Measurements from ENCODE around the gene LCNL1. TPM values are rescaled to one million over a fixed set of nuclear protein-coding genes. Genes with fewer than 3 reads are reported as not detected.

LCNL1 gene
- total RNA-seq, 1 experiment from 2014 or later: not detected

GRCh38 chr9:136983167-136983566 is 374 bp downstream of the LCNL1 start:
- H3K36me3 ChIP-seq (ENCODE audit: insufficient read depth, low read length, poor library complexity, severe bottlenecking): no peaks in the 10 kb centered on the region
- no TSS peak for BruUV-seq (replicated peaks)
- no peaks in the 10 kb centered on the region for H3K9me3 ChIP-seq (ENCODE audit: low read depth, low read length, poor library complexity, severe bottlenecking)
- TF ChIP-seq EZH2 (IDR thresholded peaks at IDR 0.05; ENCODE audit: borderline replicate concordance, low read depth, low read length, poor library complexity, severe bottlenecking): no peak
- TF ChIP-seq CTCF (conservative IDR thresholded peaks at IDR 0.05; ENCODE audit: low read depth, low read length): no peak
- intact Hi-C loops (cut with micrococcal nuclease; ENCODE audit: unreplicated experiment): no loop called here
- H3K27me3 ChIP-seq (replicated peaks; ENCODE audit: insufficient read depth, low read depth, low read length, poor library complexity): no peaks in the 10 kb centered on the region
- H3K4me3 ChIP-seq (ENCODE audit: low read depth, low read length, poor library complexity, severe bottlenecking): no peak overlapping the region
- DNase-seq (ENCODE audit: low spot score): no peak
- ChIA-PET POLR2A (ENCODE audit: low non-redundant PET) (no interaction called here), CTCF (no interaction called here)
- H3K27ac ChIP-seq (ENCODE audit: low read depth, low read length, poor library complexity, severe bottlenecking): no peak overlapping the region
- no peaks in the 10 kb centered on the region for H3K4me1 ChIP-seq (ENCODE audit: insufficient read depth, low read length, poor library complexity, severe bottlenecking)

GRCh38 chr9:136983656-136984314 is 992 bp downstream of the LCNL1 start:
- no peaks in the 10 kb centered on the region for H3K36me3 ChIP-seq (ENCODE audit: insufficient read depth, low read length, poor library complexity, severe bottlenecking)
- intact Hi-C loops (cut with micrococcal nuclease; ENCODE audit: unreplicated experiment): no loop called here
- H3K9me3 ChIP-seq (ENCODE audit: low read depth, low read length, poor library complexity, severe bottlenecking): no peaks in the 10 kb centered on the region
- H3K4me1 ChIP-seq (ENCODE audit: insufficient read depth, low read length, poor library complexity, severe bottlenecking): no peaks in the 10 kb centered on the region
- POLR2A ChIA-PET (ENCODE audit: low non-redundant PET): no interaction called here
- CTCF ChIA-PET: no interaction called here
- BruUV-seq (replicated peaks): no TSS peak
- no peak for DNase-seq (ENCODE audit: low spot score)
- H3K4me3 ChIP-seq (ENCODE audit: low read depth, low read length, poor library complexity, severe bottlenecking): no peak overlapping the region
- H3K27ac ChIP-seq (ENCODE audit: low read depth, low read length, poor library complexity, severe bottlenecking): no peak overlapping the region
- no peaks in the 10 kb centered on the region for H3K27me3 ChIP-seq (replicated peaks; ENCODE audit: insufficient read depth, low read depth, low read length, poor library complexity)
- TF ChIP-seq CTCF (conservative IDR thresholded peaks at IDR 0.05; ENCODE audit: low read depth, low read length) (no peak), EZH2 (IDR thresholded peaks at IDR 0.05; ENCODE audit: borderline replicate concordance, low read depth, low read length, poor library complexity, severe bottlenecking) (no peak)

- no peaks in the 10 kb centered on the region for H3K27me3 ChIP-seq (replicated peaks; ENCODE audit: insufficient read depth, low read depth, low read length, poor library complexity)
- intact Hi-C loops (cut with micrococcal nuclease; ENCODE audit: unreplicated experiment): no loop called here
- no peak overlapping the region for H3K27ac ChIP-seq (ENCODE audit: low read depth, low read length, poor library complexity, severe bottlenecking)
- no peaks in the 10 kb centered on the region for H3K36me3 ChIP-seq (ENCODE audit: insufficient read depth, low read length, poor library complexity, severe bottlenecking)
- DNase-seq (ENCODE audit: low spot score): no peak
- H3K4me1 ChIP-seq (ENCODE audit: insufficient read depth, low read length, poor library complexity, severe bottlenecking): no peaks in the 10 kb centered on the region
- no peaks in the 10 kb centered on the region for H3K9me3 ChIP-seq (ENCODE audit: low read depth, low read length, poor library complexity, severe bottlenecking)
- no TSS peak for BruUV-seq (replicated peaks)
- H3K4me3 ChIP-seq (ENCODE audit: low read depth, low read length, poor library complexity, severe bottlenecking): no peak overlapping the region
- CTCF ChIA-PET: no interaction called here
- TF ChIP-seq EZH2 (IDR thresholded peaks at IDR 0.05; ENCODE audit: borderline replicate concordance, low read depth, low read length, poor library complexity, severe bottlenecking) (no peak), CTCF (conservative IDR thresholded peaks at IDR 0.05; ENCODE audit: low read depth, low read length) (no peak)
- POLR2A ChIA-PET (ENCODE audit: low non-redundant PET): no interaction called here
Observed at GRCh38 chr9:136984464-136985026, 1.8 kb downstream of the LCNL1 start.

Data from A673 (cell line).